GM23338 (cell line): ENCODE results near the gene GCM1. TPM values are rescaled to one million over a fixed set of nuclear protein-coding genes. Genes with fewer than 3 reads are reported as not detected.
A peak's percentile ranks its signal among the peaks of the same experiment; 100 is the strongest.

ENCODE experiments used
- ATAC-seq: fragments of 200-7000 bp; cut with Tn5 transposase; 3 replicates; pipeline ENCODE4 v1.9.1; 2020
- DNase-seq: peaks from one replicate; pipeline ENCODE4 v3.0.0-alpha.2; 2015; ENCODE audit warnings: low spot score
- H2AFZ ChIP-seq: fragments of 200-600 bp; sonication (generic); 2 replicates; pipeline ENCODE4 v1.8.0; 2016; ENCODE audit warnings: antibody characterized with exemption, mild to moderate bottlenecking, moderate library complexity
- H3F3A ChIP-seq: fragments of 200-600 bp; sonication (generic); replicated peaks from 2 replicates; pipeline ENCODE4 v1.8.0; 2017; ENCODE audit warnings: antibody characterized with exemption, mixed run types, low read depth
- H3K27ac ChIP-seq: fragments of 200-600 bp; sonication (generic); 2 replicates; pipeline ENCODE4 v1.6.1; 2016; ENCODE audit warnings: low read depth
- H3K27me3 ChIP-seq: fragments of 200-600 bp; sonication (generic); 2 replicates; pipeline ENCODE4 v1.8.0; 2016; ENCODE audit warnings: mild to moderate bottlenecking, mixed run types, moderate library complexity; ENCODE audit not compliant: insufficient read depth
- H3K36me3 ChIP-seq: fragments of 200-600 bp; sonication (generic); 2 replicates; pipeline ENCODE4 v1.8.0; 2016; ENCODE audit warnings: mild to moderate bottlenecking; ENCODE audit not compliant: insufficient read depth
- H3K4me1 ChIP-seq: fragments of 200-600 bp; sonication (generic); 2 replicates; pipeline ENCODE4 v1.8.0; 2016; ENCODE audit warnings: mild to moderate bottlenecking, moderate library complexity; ENCODE audit not compliant: insufficient read depth
- H3K4me2 ChIP-seq: fragments of 200-600 bp; sonication (generic); 2 replicates; pipeline ENCODE4 v1.7.1; 2017; ENCODE audit warnings: mixed run types
- H3K4me3 ChIP-seq: fragments of 200-600 bp; sonication (generic); 2 replicates; pipeline ENCODE4 v1.6.1; 2016; ENCODE audit warnings: mixed run types
- H3K79me2 ChIP-seq: fragments of 200-600 bp; sonication (generic); replicated peaks from 2 replicates; pipeline ENCODE4 v1.8.0; 2017; ENCODE audit warnings: mild to moderate bottlenecking; ENCODE audit not compliant: insufficient read depth
- H3K9me2 ChIP-seq: fragments of 200-600 bp; sonication (generic); 2 replicates; pipeline ENCODE4 v1.8.0; 2017; ENCODE audit not compliant: insufficient read depth
- H4K20me1 ChIP-seq: fragments of 200-600 bp; sonication (generic); replicated peaks from 2 replicates; pipeline ENCODE4 v1.8.0; 2017; ENCODE audit warnings: mild to moderate bottlenecking; ENCODE audit not compliant: insufficient read depth
- H3K27ac Mint-ChIP-seq: 2 replicates; pipeline ENCODE4 v1.8.0; 2020; ENCODE audit warnings: inconsistent platforms, mild to moderate bottlenecking, moderate library complexity, mixed read lengths
- H3K27me3 Mint-ChIP-seq: 3 replicates; pipeline ENCODE4 v1.8.0; 2022; ENCODE audit warnings: low read depth, mild to moderate bottlenecking, moderate library complexity, mixed read lengths, inconsistent platforms; ENCODE audit not compliant: insufficient read depth, poor library complexity
- H3K36me3 Mint-ChIP-seq: 3 replicates; pipeline ENCODE4 v1.8.0; 2021; ENCODE audit warnings: low read depth, mild to moderate bottlenecking, inconsistent platforms, moderate library complexity, mixed read lengths
- H3K4me1 Mint-ChIP-seq: 3 replicates; pipeline ENCODE4 v1.8.0; 2020; ENCODE audit warnings: mild to moderate bottlenecking, inconsistent platforms, mixed read lengths
- H3K4me3 Mint-ChIP-seq: 3 replicates; pipeline ENCODE4 v1.8.0; 2021; ENCODE audit warnings: moderate library complexity, mild to moderate bottlenecking, inconsistent platforms, mixed read lengths
- H3K9me3 Mint-ChIP-seq: 3 replicates; pipeline ENCODE4 v1.8.0; 2020; ENCODE audit warnings: moderate library complexity, mild to moderate bottlenecking, inconsistent platforms, mixed read lengths
- ETS1 ChIP-seq: IDR thresholded peaks from 2 replicates; pipeline ENCODE4 v1.6.1; 2016; ENCODE audit warnings: antibody characterized with exemption
- EZH2 ChIP-seq: fragments of 200-600 bp; sonication (generic); IDR thresholded peaks from one replicate; pipeline ENCODE4 v1.8.0; 2017; ENCODE audit warnings: antibody characterized with exemption, mild to moderate bottlenecking, low read depth; ENCODE audit not compliant: unreplicated experiment
- JUNB ChIP-seq: IDR thresholded peaks from one replicate; pipeline ENCODE4 v1.6.1; 2016; ENCODE audit warnings: antibody characterized with exemption; ENCODE audit not compliant: unreplicated experiment
- NANOG ChIP-seq: IDR thresholded peaks from 2 replicates; pipeline ENCODE4 v1.6.1; 2016; ENCODE audit warnings: antibody characterized with exemption, borderline replicate concordance
- STAT1 ChIP-seq: IDR thresholded peaks from one replicate; pipeline ENCODE4 v1.6.1; 2016; ENCODE audit warnings: antibody characterized with exemption; ENCODE audit not compliant: unreplicated experiment
- ZNF114 ChIP-seq: fragments of 250-450 bp; sonication (Bioruptor Pico); IDR thresholded peaks from 2 replicates; pipeline ENCODE4 v1.5.0; 2020; ENCODE audit warnings: mild to moderate bottlenecking, moderate library complexity
- ZNF331 ChIP-seq: fragments of 250-450 bp; sonication (Bioruptor Pico); IDR thresholded peaks from 2 replicates; pipeline ENCODE4 v1.5.0; 2020; ENCODE audit warnings: low read depth, mild to moderate bottlenecking, moderate library complexity
- ZNF462 ChIP-seq: fragments of 250-450 bp; sonication (Bioruptor Pico); IDR thresholded peaks from 2 replicates; pipeline ENCODE4 v1.5.0; 2020; ENCODE audit warnings: mild to moderate bottlenecking, moderate library complexity
- polyA plus RNA-seq: library from polyadenylated mRNA; unstranded; fragments of >200 nt; fragmentation: Nextera tagmentation; extraction: Ambion mirVana; gene quantifications from 2 replicates; pipeline ENCODE4 v1.2.1, GENCODE V29; 2016
- total RNA-seq: library from RNA; depleted of rRNA; stranded (reverse); fragments of >200 nt; shearing (Covaris generic); gene quantifications from 2 replicates; pipeline ENCODE4 v1.2.3, GENCODE V29; 2014
- TF ChIP-seq, protein P1 (sequence below): IDR thresholded peaks from one replicate; pipeline ENCODE4 v1.6.1; 2018; ENCODE audit warnings: antibody characterized with exemption; ENCODE audit not compliant: unreplicated experiment

Gene GCM1
- total and polyA plus RNA-seq, 2 experiments from 2014 or later = not detected

GRCh38 chr6:53133961-53134360, 14.7 kb downstream of the GCM1 start:
- Histone ChIP-seq H2AFZ (no peak overlapping the region), H3K4me3 (no peak overlapping the region), H3F3A (no peaks in the 10 kb centered on the region), H3K27me3 (no peaks in the 10 kb centered on the region), H3K4me1 (no peaks in the 10 kb centered on the region), H3K9me2 (no peaks in the 10 kb centered on the region), H4K20me1 (no peaks in the 10 kb centered on the region), H3K27ac (no peak overlapping the region), H3K36me3 (no peaks in the 10 kb centered on the region), H3K4me2 (no peak overlapping the region), H3K79me2 (no peaks in the 10 kb centered on the region)
- Mint-ChIP-seq H3K9me3 (no peaks in the 10 kb centered on the region), H3K27ac (no peak overlapping the region), H3K36me3 (no peaks in the 10 kb centered on the region), H3K4me1 (no peaks in the 10 kb centered on the region), H3K4me3 (no peak overlapping the region), H3K27me3 (peaks cover 4% of the 10 kb centered on the region)
- ATAC-seq (no peak), DNase-seq (no peak)
- no peak for TF ChIP-seq ZNF114 (CRISPR knock-in tag)

DNA sequence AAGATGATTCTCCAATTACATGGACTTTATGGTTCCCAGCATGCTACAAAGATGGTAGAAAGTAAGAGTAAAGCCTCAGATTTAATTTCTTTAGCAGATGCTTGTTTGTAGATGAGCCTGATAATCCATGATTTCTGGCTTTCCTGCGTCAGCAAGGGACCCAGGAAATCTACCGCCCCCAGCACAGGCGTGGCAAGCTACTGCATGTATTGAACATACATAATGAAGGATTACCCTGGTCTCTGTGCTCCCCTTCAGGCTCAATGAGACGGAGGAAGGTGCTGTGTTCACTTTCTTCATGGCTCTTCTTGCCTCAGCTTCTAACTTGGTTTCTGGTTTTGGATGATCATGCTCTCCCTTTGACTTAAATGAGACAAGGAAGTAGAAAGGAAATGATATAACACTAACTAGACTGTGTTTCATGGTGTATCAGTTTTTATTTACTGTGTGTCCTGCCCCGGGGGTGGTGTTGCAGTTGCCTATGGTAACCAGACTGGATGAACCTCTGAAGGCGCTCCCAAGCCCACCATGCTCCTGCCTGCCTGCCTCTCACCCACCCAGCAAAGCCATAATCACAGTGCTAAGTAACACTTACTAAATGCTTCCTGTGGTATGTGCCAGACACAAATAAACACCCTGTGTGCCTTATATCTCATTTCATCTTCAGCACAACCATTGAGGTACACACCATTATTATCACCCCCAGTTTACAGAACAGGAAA, 17.9 kb downstream of the GCM1 start:
- no peak overlapping the region for H3K27ac ChIP-seq
- H3K4me3 ChIP-seq = no peak overlapping the region
- H3K36me3 ChIP-seq = no peaks in the 10 kb centered on the region
- DNase-seq = no peak
- H3K9me2 ChIP-seq = no peaks in the 10 kb centered on the region
- no peaks in the 10 kb centered on the region for H4K20me1 ChIP-seq
- Mint-ChIP-seq H3K36me3 (no peaks in the 10 kb centered on the region), H3K4me1 (no peaks in the 10 kb centered on the region), H3K27ac (no peak overlapping the region), H3K27me3 (peaks cover 2% of the 10 kb centered on the region), H3K4me3 (no peak overlapping the region), H3K9me3 (no peaks in the 10 kb centered on the region)
- no peaks in the 10 kb centered on the region for H3K27me3 ChIP-seq
- H3F3A ChIP-seq = no peaks in the 10 kb centered on the region
- no peaks in the 10 kb centered on the region for H3K4me1 ChIP-seq
- no peaks in the 10 kb centered on the region for H3K79me2 ChIP-seq
- H2AFZ ChIP-seq = peak overlapping the region; percentile 52; the same call in 1 of the 2 replicates
- no peak overlapping the region for H3K4me2 ChIP-seq
- no peak for ATAC-seq
- no peak for TF ChIP-seq EZH2
- no peak for TF ChIP-seq STAT1
- no peak for TF ChIP-seq ZNF462
- no peak for TF ChIP-seq ZNF331 (CRISPR knock-in tag)
- TF ChIP-seq JUNB = no peak
- no peak for TF ChIP-seq ZNF114 (CRISPR knock-in tag)
- no peak for TF ChIP-seq ETS1
- no peak for TF ChIP-seq NANOG
- TF ChIP-seq, protein P1, sequence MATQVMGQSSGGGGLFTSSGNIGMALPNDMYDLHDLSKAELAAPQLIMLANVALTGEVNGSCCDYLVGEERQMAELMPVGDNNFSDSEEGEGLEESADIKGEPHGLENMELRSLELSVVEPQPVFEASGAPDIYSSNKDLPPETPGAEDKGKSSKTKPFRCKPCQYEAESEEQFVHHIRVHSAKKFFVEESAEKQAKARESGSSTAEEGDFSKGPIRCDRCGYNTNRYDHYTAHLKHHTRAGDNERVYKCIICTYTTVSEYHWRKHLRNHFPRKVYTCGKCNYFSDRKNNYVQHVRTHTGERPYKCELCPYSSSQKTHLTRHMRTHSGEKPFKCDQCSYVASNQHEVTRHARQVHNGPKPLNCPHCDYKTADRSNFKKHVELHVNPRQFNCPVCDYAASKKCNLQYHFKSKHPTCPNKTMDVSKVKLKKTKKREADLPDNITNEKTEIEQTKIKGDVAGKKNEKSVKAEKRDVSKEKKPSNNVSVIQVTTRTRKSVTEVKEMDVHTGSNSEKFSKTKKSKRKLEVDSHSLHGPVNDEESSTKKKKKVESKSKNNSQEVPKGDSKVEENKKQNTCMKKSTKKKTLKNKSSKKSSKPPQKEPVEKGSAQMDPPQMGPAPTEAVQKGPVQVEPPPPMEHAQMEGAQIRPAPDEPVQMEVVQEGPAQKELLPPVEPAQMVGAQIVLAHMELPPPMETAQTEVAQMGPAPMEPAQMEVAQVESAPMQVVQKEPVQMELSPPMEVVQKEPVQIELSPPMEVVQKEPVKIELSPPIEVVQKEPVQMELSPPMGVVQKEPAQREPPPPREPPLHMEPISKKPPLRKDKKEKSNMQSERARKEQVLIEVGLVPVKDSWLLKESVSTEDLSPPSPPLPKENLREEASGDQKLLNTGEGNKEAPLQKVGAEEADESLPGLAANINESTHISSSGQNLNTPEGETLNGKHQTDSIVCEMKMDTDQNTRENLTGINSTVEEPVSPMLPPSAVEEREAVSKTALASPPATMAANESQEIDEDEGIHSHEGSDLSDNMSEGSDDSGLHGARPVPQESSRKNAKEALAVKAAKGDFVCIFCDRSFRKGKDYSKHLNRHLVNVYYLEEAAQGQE = no peak
